H9 (cell line): Measurements from ENCODE around the gene FAM53A. TPM values are rescaled to one million over a fixed set of nuclear protein-coding genes. Genes with fewer than 3 reads are reported as not detected.

Experiments
- DNase-seq: peaks from one replicate; pipeline ENCODE4 v3.0.0-alpha.2; 2017
- H2AFZ ChIP-seq: one replicate; pipeline ENCODE4 v1.6.1; 2013; ENCODE audit warnings: mild to moderate bottlenecking, low read length, control low read depth, moderate library complexity
- H2AK5ac ChIP-seq: 2 replicates; pipeline ENCODE4 v1.6.1; 2013; ENCODE audit warnings: low read length, control low read depth, mixed read lengths; ENCODE audit not compliant: insufficient read length
- H2BK120ac ChIP-seq: one replicate; pipeline ENCODE4 v1.6.1; 2013; ENCODE audit warnings: low read depth, mild to moderate bottlenecking, low read length, control low read depth, inconsistent platforms; ENCODE audit not compliant: poor library complexity, severe bottlenecking
- H2BK12ac ChIP-seq: 2 replicates; pipeline ENCODE4 v1.6.1; 2013; ENCODE audit warnings: low read length, control low read depth, mixed read lengths, low read depth; ENCODE audit not compliant: insufficient read length
- H2BK15ac ChIP-seq: 2 replicates; pipeline ENCODE4 v1.6.1; 2013; ENCODE audit warnings: low read depth, low read length, control low read depth
- H2BK20ac ChIP-seq: one replicate; pipeline ENCODE4 v1.6.1; 2013; ENCODE audit warnings: low read depth, mild to moderate bottlenecking, low read length, control low read depth, inconsistent platforms; ENCODE audit not compliant: poor library complexity, severe bottlenecking
- H2BK5ac ChIP-seq: 2 replicates; pipeline ENCODE4 v1.6.1; 2013; ENCODE audit warnings: low read length, control low read depth, mixed read lengths; ENCODE audit not compliant: insufficient read length
- H3K14ac ChIP-seq: 2 replicates; pipeline ENCODE4 v1.6.1; 2013; ENCODE audit warnings: low read length, control low read depth; ENCODE audit not compliant: insufficient read depth
- H3K18ac ChIP-seq: 2 replicates; pipeline ENCODE4 v1.6.1; 2013; ENCODE audit warnings: low read depth, mild to moderate bottlenecking, mixed read lengths, low read length, control low read depth; ENCODE audit not compliant: insufficient read length
- H3K23ac ChIP-seq: 2 replicates; pipeline ENCODE4 v1.6.1; 2013; ENCODE audit warnings: low read length, control low read depth, mixed read lengths, low read depth; ENCODE audit not compliant: insufficient read length
- H3K23me2 ChIP-seq: 2 replicates; pipeline ENCODE4 v1.6.1; 2013; ENCODE audit warnings: low read depth, mild to moderate bottlenecking, mixed read lengths, low read length, control low read depth; ENCODE audit not compliant: insufficient read length, poor library complexity, severe bottlenecking
- H3K27ac ChIP-seq: 2 replicates; pipeline ENCODE4 v1.5.1; 2013; ENCODE audit warnings: low read length, control low read depth, mixed read lengths, low read depth; ENCODE audit not compliant: insufficient read length
- H3K27me3 ChIP-seq: 2 replicates; pipeline ENCODE4 v1.6.1; 2013; ENCODE audit warnings: low read length, control low read depth, inconsistent platforms; ENCODE audit not compliant: insufficient read depth
- H3K4ac ChIP-seq: 2 replicates; pipeline ENCODE4 v1.6.1; 2013; ENCODE audit warnings: low read depth, mild to moderate bottlenecking, control low read depth, inconsistent platforms, low read length, moderate library complexity
- H3K4me1 ChIP-seq: 2 replicates; pipeline ENCODE4 v1.6.1; 2013; ENCODE audit warnings: low read length, control low read depth, inconsistent platforms; ENCODE audit not compliant: insufficient read depth
- H3K4me2 ChIP-seq: 2 replicates; pipeline ENCODE4 v1.6.1; 2013; ENCODE audit warnings: low read length, control low read depth, mixed read lengths; ENCODE audit not compliant: insufficient read length, insufficient read depth
- H3K56ac ChIP-seq: 2 replicates; pipeline ENCODE4 v1.6.1; 2013; ENCODE audit warnings: low read depth, mild to moderate bottlenecking, mixed read lengths, low read length, control low read depth; ENCODE audit not compliant: insufficient read length
- H3K79me1 ChIP-seq: 2 replicates; pipeline ENCODE4 v1.6.1; 2013; ENCODE audit warnings: low read depth, mild to moderate bottlenecking, moderate library complexity, low read length, control low read depth, inconsistent platforms; ENCODE audit not compliant: insufficient read depth, poor library complexity, severe bottlenecking
- H3K79me2 ChIP-seq: 2 replicates; pipeline ENCODE4 v1.6.1; 2013; ENCODE audit warnings: low read length, control low read depth, inconsistent platforms; ENCODE audit not compliant: insufficient read depth
- H3K9ac ChIP-seq: 2 replicates; pipeline ENCODE4 v1.6.1; 2013; ENCODE audit warnings: low read length, control low read depth, mixed read lengths; ENCODE audit not compliant: insufficient read length; ENCODE audit errors: extremely low read depth
- H3K9me3 ChIP-seq: one replicate; pipeline ENCODE4 v1.6.1; 2013; ENCODE audit warnings: low read depth, low read length, inconsistent platforms; ENCODE audit not compliant: control insufficient read depth
- H3T11ph ChIP-seq: one replicate; pipeline ENCODE4 v1.6.1; 2013; ENCODE audit warnings: mild to moderate bottlenecking, low read length, control low read depth, inconsistent platforms
- H4K20me1 ChIP-seq: one replicate; pipeline ENCODE4 v1.6.1; 2013; ENCODE audit not compliant: control insufficient read depth, insufficient read length, insufficient read depth
- H4K5ac ChIP-seq: 2 replicates; pipeline ENCODE4 v1.6.1; 2013; ENCODE audit warnings: low read depth, mild to moderate bottlenecking, mixed read lengths, low read length, control low read depth; ENCODE audit not compliant: insufficient read length
- H4K8ac ChIP-seq: replicated peaks from 2 replicates; pipeline ENCODE4 v1.6.1; 2013; ENCODE audit warnings: low read length, control low read depth, mixed read lengths, low read depth; ENCODE audit not compliant: insufficient read length
- H4K91ac ChIP-seq: 2 replicates; pipeline ENCODE4 v1.6.1; 2013; ENCODE audit warnings: low read depth, mild to moderate bottlenecking, moderate library complexity, mixed read lengths, low read length, control low read depth; ENCODE audit not compliant: insufficient read length
- H3K27ac Mint-ChIP-seq, 3 experiments: 2 replicates in 2 of 3; 3 replicates in 1 of 3; pipeline ENCODE4 v1.8.0; 2020 to 2021; ENCODE audit warnings: mixed read lengths in 3 of 3, mild to moderate bottlenecking in 1 of 3, moderate library complexity in 1 of 3
- H3K27me3 Mint-ChIP-seq: 2 replicates; pipeline ENCODE4 v1.8.0; 2021; ENCODE audit warnings: low read depth, mild to moderate bottlenecking, moderate library complexity, mixed read lengths
- H3K36me3 Mint-ChIP-seq, 3 experiments: 2 replicates in 2 of 3; 3 replicates in 1 of 3; pipeline ENCODE4 v1.8.0; 2020 to 2021; ENCODE audit warnings: low read depth in 3 of 3, mixed read lengths in 3 of 3; ENCODE audit not compliant: insufficient read depth in 1 of 3
- H3K4me1 Mint-ChIP-seq, 2 experiments: 2 replicates each; pipeline ENCODE4 v1.8.0; 2020; ENCODE audit warnings: mixed read lengths in 2 of 2
- H3K4me3 Mint-ChIP-seq, 2 experiments: 2 replicates in 1 of 2; 3 replicates in 1 of 2; pipeline ENCODE4 v1.8.0; 2020 to 2021; ENCODE audit warnings: mild to moderate bottlenecking in 2 of 2, mixed read lengths in 2 of 2, moderate library complexity in 1 of 2
- H3K9me3 Mint-ChIP-seq, 2 experiments: 2 replicates in 1 of 2; 3 replicates in 1 of 2; pipeline ENCODE4 v1.8.0; 2020; ENCODE audit warnings: mild to moderate bottlenecking in 2 of 2, mixed read lengths in 2 of 2, moderate library complexity in 1 of 2
- CTCF ChIP-seq: fragments of 200-600 bp; sonication (generic); conservative IDR thresholded peaks from 3 replicates; pipeline ENCODE4 v1.8.0; 2021; ENCODE audit warnings: antibody characterized with exemption, mild to moderate bottlenecking
- WGBS: extraction: QIAGEN DNeasy Blood & Tissue Kit; methylation state at CpG from one replicate; pipeline ENCODE4 v1.1.7; 2013; ENCODE audit warnings: missing lambda C conversion rate, low lambda C conversion rate, mixed read lengths; ENCODE audit not compliant: insufficient read length; ENCODE audit errors: extremely low coverage; 5-methylcytosine and 5-hydroxymethylcytosine counted together
- total RNA-seq: library from RNA; stranded (reverse); gene quantifications from 2 replicates; pipeline ENCODE4 v1.2.1, GENCODE V29; 2021

Gene FAM53A
- total RNA-seq, 1 experiment from 2014 or later, result 2.4 TPM

- Mint-ChIP-seq H3K27ac (no peak overlapping the region; a peak in 1 of 7 replicates), H3K9me3 (peaks cover under 1 to 14% of the 10 kb centered on the region in 2 experiments; a peak in 3 of 5 replicates), H3K4me1 (no peaks in the 10 kb centered on the region), H3K27me3 (no peaks in the 10 kb centered on the region; the same call in none of the 2 replicates), H3K4me3 (no peak overlapping the region), H3K36me3 (no peaks in the 10 kb centered on the region; a peak in 1 of 7 replicates)
- Histone ChIP-seq H3K27ac (no peak overlapping the region), H3K23me2 (no peaks in the 10 kb centered on the region), H3T11ph (no peak overlapping the region), H4K5ac (no peak overlapping the region), H3K9me3 (no peaks in the 10 kb centered on the region), H2BK20ac (no peak overlapping the region), H3K4ac (no peak overlapping the region), H2BK12ac (no peak overlapping the region), H3K79me2 (no peaks in the 10 kb centered on the region), H2BK120ac (no peak overlapping the region), H4K91ac (no peak overlapping the region), H3K9ac (no peak overlapping the region), H3K4me2 (no peak overlapping the region), H4K8ac (no peak overlapping the region), H3K27me3 (no peaks in the 10 kb centered on the region), H3K79me1 (no peaks in the 10 kb centered on the region), H3K14ac (no peak overlapping the region), H2BK5ac (no peak overlapping the region), H2AK5ac (no peak overlapping the region), H3K4me1 (no peaks in the 10 kb centered on the region), H3K56ac (no peak overlapping the region), H2BK15ac (no peak overlapping the region), H2AFZ (no peak overlapping the region), H4K20me1 (no peaks in the 10 kb centered on the region), H3K18ac (no peak overlapping the region), H3K23ac (no peak overlapping the region)
- no CpG with 5 or more reads among the region's 25 CpGs for WGBS
- no peak for TF ChIP-seq CTCF
- no peak for DNase-seq
These were observed 64.9 kb downstream of the FAM53A start for GRCh38 chr4:1619151-1619672.
